GM12873 (cell line): Measurements from ENCODE around the gene PELI2.

ENCODE experiments used
- TF ChIP-seq, protein P1 (sequence below): IDR thresholded peaks from 2 replicates; pipeline ENCODE4 v1.5.1; 2012; ENCODE audit warnings: low read depth, mild to moderate bottlenecking, moderate library complexity, low read length, control low read depth; ENCODE audit not compliant: insufficient read depth; ENCODE audit errors: missing control alignments

The PELI2 gene

DNA sequence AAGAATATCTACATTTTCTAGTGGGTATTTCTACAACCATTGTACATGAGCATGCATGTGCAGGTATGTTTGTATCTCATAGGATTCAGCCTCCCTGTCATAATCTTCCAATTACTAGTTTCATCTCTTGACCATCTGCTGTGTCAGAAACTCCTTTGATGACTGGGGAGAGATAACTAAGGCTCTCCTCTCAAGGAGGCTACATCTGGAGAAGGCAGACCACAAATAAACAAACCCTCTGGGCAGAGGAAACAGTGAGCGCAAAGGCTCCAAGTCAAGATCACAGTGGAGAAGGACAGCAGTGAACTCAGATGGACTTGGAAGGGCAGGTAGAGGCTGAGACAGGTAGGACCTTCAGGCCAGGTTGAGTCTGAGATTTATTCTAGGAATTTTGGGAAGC, 166.4 kb downstream of the PELI2 start:
- TF ChIP-seq, protein P1, sequence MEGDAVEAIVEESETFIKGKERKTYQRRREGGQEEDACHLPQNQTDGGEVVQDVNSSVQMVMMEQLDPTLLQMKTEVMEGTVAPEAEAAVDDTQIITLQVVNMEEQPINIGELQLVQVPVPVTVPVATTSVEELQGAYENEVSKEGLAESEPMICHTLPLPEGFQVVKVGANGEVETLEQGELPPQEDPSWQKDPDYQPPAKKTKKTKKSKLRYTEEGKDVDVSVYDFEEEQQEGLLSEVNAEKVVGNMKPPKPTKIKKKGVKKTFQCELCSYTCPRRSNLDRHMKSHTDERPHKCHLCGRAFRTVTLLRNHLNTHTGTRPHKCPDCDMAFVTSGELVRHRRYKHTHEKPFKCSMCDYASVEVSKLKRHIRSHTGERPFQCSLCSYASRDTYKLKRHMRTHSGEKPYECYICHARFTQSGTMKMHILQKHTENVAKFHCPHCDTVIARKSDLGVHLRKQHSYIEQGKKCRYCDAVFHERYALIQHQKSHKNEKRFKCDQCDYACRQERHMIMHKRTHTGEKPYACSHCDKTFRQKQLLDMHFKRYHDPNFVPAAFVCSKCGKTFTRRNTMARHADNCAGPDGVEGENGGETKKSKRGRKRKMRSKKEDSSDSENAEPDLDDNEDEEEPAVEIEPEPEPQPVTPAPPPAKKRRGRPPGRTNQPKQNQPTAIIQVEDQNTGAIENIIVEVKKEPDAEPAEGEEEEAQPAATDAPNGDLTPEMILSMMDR = no peak

DNA sequence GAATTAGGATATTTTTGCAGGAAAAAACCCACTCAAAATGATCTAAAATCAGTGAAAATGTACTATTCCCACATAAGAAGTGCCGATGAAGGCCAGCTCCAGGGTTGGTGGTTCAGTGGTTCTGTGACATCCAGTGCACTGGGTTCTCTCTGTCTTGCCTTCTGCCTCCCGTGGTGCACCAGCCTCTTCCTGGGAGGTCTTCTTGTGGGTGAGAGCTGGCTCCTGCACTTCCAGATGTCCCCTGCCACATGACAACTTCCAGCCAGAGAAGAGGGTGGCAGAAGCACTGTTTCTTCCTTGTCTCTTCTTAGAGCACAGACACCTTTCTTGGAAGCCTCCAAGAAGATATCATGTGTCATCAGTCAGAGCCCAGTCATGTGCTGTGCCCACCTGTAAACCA, 170.9 kb downstream of the PELI2 start:
- TF ChIP-seq, protein P1 = no peak

DNA sequence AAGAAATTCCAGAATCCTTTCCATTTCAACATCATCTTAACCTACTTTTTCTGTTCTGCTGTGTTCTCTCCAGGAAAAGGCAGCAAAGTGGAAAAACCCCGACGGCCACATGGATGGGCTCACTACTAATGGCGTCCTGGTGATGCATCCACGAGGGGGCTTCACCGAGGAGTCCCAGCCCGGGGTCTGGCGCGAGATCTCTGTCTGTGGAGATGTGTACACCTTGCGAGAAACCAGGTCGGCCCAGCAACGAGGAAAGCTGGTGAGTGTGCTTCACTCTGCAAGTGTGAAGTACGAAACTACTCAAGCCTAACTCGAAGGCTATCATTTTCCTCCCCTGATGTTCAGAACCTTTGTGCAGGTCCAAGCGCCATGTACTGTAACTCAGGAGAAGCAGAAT, 172.0 kb downstream of the PELI2 start:
- TF ChIP-seq, protein P1 = no peak

DNA sequence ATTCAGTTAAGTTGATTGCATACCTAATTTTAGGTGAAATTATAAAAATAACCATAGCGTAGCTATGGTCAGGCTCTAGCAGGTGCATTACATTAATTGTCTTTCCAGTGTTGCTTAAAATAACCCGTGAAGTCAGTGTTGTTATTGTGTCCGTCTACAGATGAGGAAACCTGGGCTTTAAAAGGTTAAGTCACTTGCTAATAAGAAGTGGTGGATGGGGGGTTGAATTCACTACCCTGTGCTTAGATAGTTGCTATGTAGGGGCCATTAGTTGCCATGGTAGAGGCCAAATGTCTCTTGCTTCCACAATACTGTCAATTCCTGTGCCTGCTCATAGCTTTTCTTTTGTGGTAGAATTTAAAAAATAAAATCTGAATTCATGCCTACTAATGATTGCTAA, 174.8 kb downstream of the PELI2 start:
- TF ChIP-seq, protein P1 = no peak

DNA sequence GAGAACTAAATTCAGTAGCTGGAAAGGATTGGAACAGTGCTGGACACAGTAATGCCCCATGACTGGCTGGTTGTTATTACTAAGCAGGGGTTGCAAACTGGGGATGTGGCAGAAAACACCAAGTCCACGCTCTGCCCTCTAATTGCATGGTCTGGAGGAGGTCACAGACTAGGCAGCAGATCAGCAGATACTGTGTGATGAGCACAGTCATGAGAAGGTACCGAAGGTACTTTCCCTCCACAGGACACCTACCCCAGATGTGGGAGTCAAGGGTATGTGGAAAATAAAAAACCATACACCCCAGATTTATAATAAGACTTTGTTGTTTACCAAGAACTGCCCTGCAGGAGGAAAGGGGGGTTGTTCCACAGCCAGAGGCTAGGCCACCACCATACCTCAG, 175.3 kb downstream of the PELI2 start:
- TF ChIP-seq, protein P1 = no peak

DNA sequence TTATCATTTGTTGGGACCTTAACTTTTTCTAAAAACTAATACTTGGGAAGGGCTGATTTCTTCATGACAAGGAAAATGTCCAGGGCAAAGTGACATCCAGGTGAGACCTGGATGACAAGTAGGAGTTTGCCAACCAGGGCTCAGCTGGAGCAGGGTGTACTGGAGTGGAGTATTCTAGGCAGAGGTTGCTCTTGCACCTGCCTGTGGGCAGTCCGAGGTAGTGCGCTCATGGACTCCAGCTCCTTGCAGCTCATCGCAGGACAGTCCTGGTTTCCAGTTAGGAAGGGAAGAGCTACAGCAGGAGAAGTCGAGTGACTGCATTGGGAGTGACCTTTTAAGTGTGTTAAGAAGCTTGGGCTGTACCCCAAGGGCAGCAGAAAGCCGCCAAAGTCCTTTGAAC, 175.9 kb downstream of the PELI2 start:
- TF ChIP-seq, protein P1 = peak; percentile 31

DNA sequence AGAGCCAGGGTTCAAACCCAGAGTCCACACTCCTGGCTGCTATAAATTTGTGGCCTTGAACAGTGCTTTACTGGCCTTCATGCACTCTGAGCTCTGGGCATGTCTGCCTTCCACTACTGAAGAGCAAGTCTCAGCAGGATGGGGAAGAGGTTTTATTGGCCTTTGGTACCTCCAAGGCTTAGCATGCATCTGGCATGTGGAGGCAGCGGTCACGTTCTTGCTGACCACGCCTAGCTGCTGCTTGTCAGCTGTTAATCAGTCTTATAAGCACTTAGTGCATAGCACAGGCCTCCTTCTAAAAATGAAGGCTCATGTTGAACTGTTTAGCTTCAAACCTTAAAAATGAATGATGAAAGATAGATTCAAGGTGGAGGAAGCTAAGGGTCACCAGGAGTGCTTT, 177.5 kb downstream of the PELI2 start:
- TF ChIP-seq, protein P1 = no peak

DNA sequence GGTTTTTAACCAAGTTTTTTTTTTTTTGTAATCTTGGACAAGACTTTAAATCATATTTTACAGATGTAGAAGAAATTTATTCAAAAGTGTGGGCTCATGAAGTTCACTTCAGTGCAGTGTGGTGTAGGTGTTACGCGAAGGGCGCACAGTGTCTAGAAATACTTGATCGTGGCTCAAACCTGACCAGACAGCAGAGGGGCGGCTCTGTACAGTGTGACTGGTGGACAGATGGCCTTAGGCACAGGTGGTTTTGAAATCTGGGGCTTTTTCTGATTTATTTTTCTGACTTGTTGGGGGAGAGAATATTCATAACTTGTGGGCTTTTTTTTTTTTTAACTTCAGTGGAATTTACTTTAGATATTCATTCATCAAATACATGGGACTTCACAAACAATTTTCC, 179.2 kb downstream of the PELI2 start:
- TF ChIP-seq, protein P1 = no peak
